K562 (cell line): ENCODE data around the gene APBA2. TPM values are rescaled to one million over a fixed set of nuclear protein-coding genes. Genes with fewer than 3 reads are reported as not detected.

ENCODE experiments used
- ADNP ChIP-seq: fragments of 200-800 bp; sonication (Bioruptor generic); IDR thresholded peaks from 2 replicates; pipeline ENCODE4 v1.6.1; 2016; ENCODE audit warnings: missing genetic modification characterization, missing compliant biosample characterization
- EHMT2 ChIP-seq: fragments of 450-650 bp; IDR thresholded peaks from 2 replicates; pipeline ENCODE4 v1.6.1; 2018; ENCODE audit warnings: antibody characterized with exemption
- HDAC6 ChIP-seq: IDR thresholded peaks from 2 replicates; pipeline ENCODE4 v1.6.1; 2012; ENCODE audit warnings: low read depth, mild to moderate bottlenecking, control low read depth, inconsistent platforms, low read length, moderate library complexity
- HMG20A ChIP-seq: fragments of 450-650 bp; formaldehyde crosslinking; conservative IDR thresholded peaks from 2 replicates; pipeline ENCODE4 v1.4.0; 2020; ENCODE audit warnings: mild to moderate bottlenecking, mixed read lengths
- MEF2A ChIP-seq: IDR thresholded peaks from 2 replicates; pipeline ENCODE4 v1.6.1; 2011; ENCODE audit warnings: low read depth, mild to moderate bottlenecking, low read length, moderate library complexity; ENCODE audit not compliant: control insufficient read depth
- PHB2 ChIP-seq: fragments of 450-650 bp; IDR thresholded peaks from 2 replicates; pipeline ENCODE4 v1.6.1; 2017; ENCODE audit warnings: low read depth
- RHOXF2B ChIP-seq: fragments of 250-450 bp; sonication (Bioruptor Pico); conservative IDR thresholded peaks from 2 replicates; pipeline ENCODE4 v1.5.1; 2021
- TAF1 ChIP-seq: IDR thresholded peaks from 2 replicates; pipeline ENCODE4 v1.6.1; 2011; ENCODE audit warnings: mild to moderate bottlenecking, low read length, moderate library complexity; ENCODE audit not compliant: insufficient read depth, control insufficient read depth, severe bottlenecking; ENCODE audit errors: extremely low read depth
- ZBTB17 ChIP-seq: fragments of 450-650 bp; formaldehyde crosslinking; IDR thresholded peaks from 2 replicates; pipeline ENCODE4 v1.4.0; 2020; ENCODE audit warnings: mild to moderate bottlenecking
- ZKSCAN3 ChIP-seq: fragments of 250-450 bp; sonication (Bioruptor Pico); IDR thresholded peaks from 2 replicates; pipeline ENCODE4 v1.4.0; 2020
- ZNF224 ChIP-seq: sonication (generic); formaldehyde crosslinking; IDR thresholded peaks from 2 replicates; pipeline ENCODE4 v1.8.0; 2022; ENCODE audit warnings: mild to moderate bottlenecking, missing genetic modification reagents
- ZNF354B ChIP-seq: fragments of 250-450 bp; sonication (Bioruptor Pico); IDR thresholded peaks from 2 replicates; pipeline ENCODE4 v1.4.0; 2020
- polyA plus RNA-seq, 8 experiments: library from polyadenylated mRNA; depleted of rRNA in 4 of 8; stranded (reverse) in 5 of 8; unstranded in 3 of 8; fragments of >200 nt; fragmentation: Nextera tagmentation in 2 of 8; fragmentation: Illumina TruSeq in 1 of 8; extraction: Ambion mirVana in 2 of 8; extraction: Trizol in 1 of 8; gene quantifications; 2 replicates each; pipeline versions ENCODE4 v1.2.1 to v1.2.3, GENCODE V29; 2011 to 2014; ENCODE audit warnings: inconsistent platforms in 1 of 8, missing spikeins in 1 of 8
- total RNA-seq, 7 experiments: library from RNA; depleted of rRNA in 6 of 7; stranded (reverse); fragments of >200 nt in 6 of 7; fragmentation: Illumina TruSeq in 2 of 7; extraction: Trizol in 2 of 7; gene quantifications; 2 replicates each; pipeline versions ENCODE4 v1.2.1 to v1.2.3, GENCODE V29; 2011 to 2021; ENCODE audit warnings: low replicate concordance in 1 of 7
- TF ChIP-seq, protein P1 (sequence below): sonication (generic); formaldehyde crosslinking; IDR thresholded peaks from 2 replicates; pipeline ENCODE4 v1.8.1; 2022; ENCODE audit warnings: missing genetic modification reagents
- TF ChIP-seq, protein P2 (sequence below): fragments of 250-450 bp; sonication (Bioruptor Pico); IDR thresholded peaks from 2 replicates; pipeline ENCODE4 v1.6.1; 2021; ENCODE audit warnings: mild to moderate bottlenecking
- TF ChIP-seq, protein P3 (sequence below): fragments of 250-450 bp; sonication (Bioruptor Pico); IDR thresholded peaks from 2 replicates; pipeline ENCODE4 v1.4.0; 2020; ENCODE audit warnings: mild to moderate bottlenecking, moderate library complexity, borderline replicate concordance
- TF ChIP-seq, protein P4 (sequence below): fragments of 450-650 bp; IDR thresholded peaks from 2 replicates; pipeline ENCODE4 v1.6.1; 2016; ENCODE audit warnings: low read depth, mild to moderate bottlenecking, moderate library complexity

The APBA2 gene
- total and polyA plus RNA-seq, 9 of the 15 experiments (the other 6 are each of a cell fraction or from before 2014, with no cell fraction given) = 0.24 to 40.9 (median 25.2) TPM

DNA sequence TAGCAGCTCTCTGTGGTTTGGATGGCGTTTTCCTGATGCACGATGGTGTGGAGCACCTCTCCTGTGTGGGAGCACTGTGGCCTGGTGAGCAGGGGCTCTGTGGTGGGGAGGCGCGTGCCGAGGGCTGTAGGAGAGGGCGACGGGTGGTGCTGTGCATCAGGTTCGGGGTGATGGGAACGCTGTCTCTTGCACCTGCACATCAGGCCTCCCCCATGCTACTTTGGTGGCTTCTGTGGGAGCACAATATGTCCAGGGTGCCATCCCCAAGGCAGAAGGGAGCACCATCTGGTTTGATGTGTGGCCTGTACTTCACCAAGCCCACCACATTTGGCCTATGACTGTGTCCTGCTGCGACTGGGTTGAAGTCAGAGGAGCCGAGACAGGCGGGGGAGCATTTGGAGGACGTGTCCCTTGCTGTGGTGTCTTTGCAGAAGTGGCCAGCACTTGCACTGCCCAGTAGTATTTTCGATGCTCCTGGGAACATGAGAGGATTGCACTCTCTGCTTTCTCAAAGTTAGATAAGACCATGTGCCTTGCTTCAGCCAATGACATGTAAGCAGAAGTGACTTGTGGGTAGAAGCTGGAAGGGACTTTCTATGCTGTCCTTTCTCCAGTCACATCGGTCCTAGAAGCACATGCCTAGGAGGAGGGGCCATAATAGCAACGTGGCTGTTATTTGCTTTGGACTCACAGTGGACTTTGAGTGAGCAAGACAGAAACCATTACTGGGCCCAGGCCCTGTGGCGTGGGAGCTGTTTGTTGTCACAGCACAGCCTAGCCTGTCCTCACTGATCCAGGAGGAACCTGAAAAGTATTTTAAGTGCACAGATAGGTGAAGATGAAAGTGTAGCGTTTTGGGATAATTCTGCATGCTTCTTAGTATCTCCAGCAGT is 72.1 kb downstream of the APBA2 start (continued):
- TF ChIP-seq, protein P1, sequence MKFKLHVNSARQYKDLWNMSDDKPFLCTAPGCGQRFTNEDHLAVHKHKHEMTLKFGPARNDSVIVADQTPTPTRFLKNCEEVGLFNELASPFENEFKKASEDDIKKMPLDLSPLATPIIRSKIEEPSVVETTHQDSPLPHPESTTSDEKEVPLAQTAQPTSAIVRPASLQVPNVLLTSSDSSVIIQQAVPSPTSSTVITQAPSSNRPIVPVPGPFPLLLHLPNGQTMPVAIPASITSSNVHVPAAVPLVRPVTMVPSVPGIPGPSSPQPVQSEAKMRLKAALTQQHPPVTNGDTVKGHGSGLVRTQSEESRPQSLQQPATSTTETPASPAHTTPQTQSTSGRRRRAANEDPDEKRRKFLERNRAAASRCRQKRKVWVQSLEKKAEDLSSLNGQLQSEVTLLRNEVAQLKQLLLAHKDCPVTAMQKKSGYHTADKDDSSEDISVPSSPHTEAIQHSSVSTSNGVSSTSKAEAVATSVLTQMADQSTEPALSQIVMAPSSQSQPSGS (CRISPR knock-in tag) = no peak
- TF ChIP-seq ZNF354B (CRISPR knock-in tag) = no peak
- no peak for TF ChIP-seq EHMT2
- no peak for TF ChIP-seq HDAC6
- TF ChIP-seq, protein P2, sequence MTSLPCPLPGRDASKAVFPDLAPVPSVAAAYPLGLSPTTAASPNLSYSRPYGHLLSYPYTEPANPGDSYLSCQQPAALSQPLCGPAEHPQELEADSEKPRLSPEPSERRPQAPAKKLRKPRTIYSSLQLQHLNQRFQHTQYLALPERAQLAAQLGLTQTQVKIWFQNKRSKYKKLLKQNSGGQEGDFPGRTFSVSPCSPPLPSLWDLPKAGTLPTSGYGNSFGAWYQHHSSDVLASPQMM (CRISPR knock-in tag) = no peak
- TF ChIP-seq, protein P3, sequence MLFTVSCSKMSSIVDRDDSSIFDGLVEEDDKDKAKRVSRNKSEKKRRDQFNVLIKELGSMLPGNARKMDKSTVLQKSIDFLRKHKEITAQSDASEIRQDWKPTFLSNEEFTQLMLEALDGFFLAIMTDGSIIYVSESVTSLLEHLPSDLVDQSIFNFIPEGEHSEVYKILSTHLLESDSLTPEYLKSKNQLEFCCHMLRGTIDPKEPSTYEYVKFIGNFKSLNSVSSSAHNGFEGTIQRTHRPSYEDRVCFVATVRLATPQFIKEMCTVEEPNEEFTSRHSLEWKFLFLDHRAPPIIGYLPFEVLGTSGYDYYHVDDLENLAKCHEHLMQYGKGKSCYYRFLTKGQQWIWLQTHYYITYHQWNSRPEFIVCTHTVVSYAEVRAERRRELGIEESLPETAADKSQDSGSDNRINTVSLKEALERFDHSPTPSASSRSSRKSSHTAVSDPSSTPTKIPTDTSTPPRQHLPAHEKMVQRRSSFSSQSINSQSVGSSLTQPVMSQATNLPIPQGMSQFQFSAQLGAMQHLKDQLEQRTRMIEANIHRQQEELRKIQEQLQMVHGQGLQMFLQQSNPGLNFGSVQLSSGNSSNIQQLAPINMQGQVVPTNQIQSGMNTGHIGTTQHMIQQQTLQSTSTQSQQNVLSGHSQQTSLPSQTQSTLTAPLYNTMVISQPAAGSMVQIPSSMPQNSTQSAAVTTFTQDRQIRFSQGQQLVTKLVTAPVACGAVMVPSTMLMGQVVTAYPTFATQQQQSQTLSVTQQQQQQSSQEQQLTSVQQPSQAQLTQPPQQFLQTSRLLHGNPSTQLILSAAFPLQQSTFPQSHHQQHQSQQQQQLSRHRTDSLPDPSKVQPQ = no peak
- no peak for TF ChIP-seq TAF1
- TF ChIP-seq ZNF224 (CRISPR knock-in tag) = no peak
- TF ChIP-seq ZBTB17 (CRISPR knock-in tag) = no peak
- no peak for TF ChIP-seq MEF2A
- no peak for TF ChIP-seq RHOXF2B (CRISPR knock-in tag)
- TF ChIP-seq, protein P4, sequence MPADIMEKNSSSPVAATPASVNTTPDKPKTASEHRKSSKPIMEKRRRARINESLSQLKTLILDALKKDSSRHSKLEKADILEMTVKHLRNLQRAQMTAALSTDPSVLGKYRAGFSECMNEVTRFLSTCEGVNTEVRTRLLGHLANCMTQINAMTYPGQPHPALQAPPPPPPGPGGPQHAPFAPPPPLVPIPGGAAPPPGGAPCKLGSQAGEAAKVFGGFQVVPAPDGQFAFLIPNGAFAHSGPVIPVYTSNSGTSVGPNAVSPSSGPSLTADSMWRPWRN = no peak
- no peak for TF ChIP-seq ZKSCAN3 (CRISPR knock-in tag)
- TF ChIP-seq HMG20A (CRISPR knock-in tag) = no peak
- TF ChIP-seq PHB2 = no peak
- TF ChIP-seq ADNP (tag) = no peak
